Endothelial cell (in vitro differentiated cells): ENCODE measurements around the gene PGBD1. TPM values are rescaled to one million over a fixed set of nuclear protein-coding genes. Genes with fewer than 3 reads are reported as not detected.
"Not testable (repeated sequence)": the region's sequence is repeated elsewhere in the genome, so short reads cannot be mapped to it uniquely, and the experiment has no call there.

Experiments
- DNase-seq: peaks from one replicate; pipeline ENCODE4 v3.0.0; 2021; ENCODE audit warnings: low spot score
- H3K27ac Mint-ChIP-seq: one replicate; pipeline ENCODE4 v1.8.0; 2021; ENCODE audit warnings: mixed read lengths, inconsistent platforms; ENCODE audit not compliant: unreplicated experiment
- H3K27me3 Mint-ChIP-seq: one replicate; pipeline ENCODE4 v1.8.0; 2021; ENCODE audit warnings: mild to moderate bottlenecking, moderate library complexity, mixed read lengths, inconsistent platforms; ENCODE audit not compliant: unreplicated experiment
- H3K36me3 Mint-ChIP-seq: one replicate; pipeline ENCODE4 v1.8.0; 2021; ENCODE audit warnings: mild to moderate bottlenecking, low read depth, mixed read lengths, inconsistent platforms; ENCODE audit not compliant: unreplicated experiment
- H3K4me1 Mint-ChIP-seq: one replicate; pipeline ENCODE4 v1.8.0; 2021; ENCODE audit warnings: mild to moderate bottlenecking, mixed read lengths, inconsistent platforms; ENCODE audit not compliant: unreplicated experiment
- H3K4me3 Mint-ChIP-seq: one replicate; pipeline ENCODE4 v1.8.0; 2021; ENCODE audit warnings: mild to moderate bottlenecking, mixed read lengths, inconsistent platforms; ENCODE audit not compliant: unreplicated experiment
- H3K9me3 Mint-ChIP-seq: one replicate; pipeline ENCODE4 v1.8.0; 2021; ENCODE audit warnings: mixed read lengths, inconsistent platforms; ENCODE audit not compliant: unreplicated experiment
- total RNA-seq: library from RNA; stranded (reverse); fragmentation: NEBNext Ultra II Directional; extraction: Animal tissue kit (Norgen Biotek cat#: 25700); gene quantifications from one replicate; pipeline ENCODE4 v1.2.1, GENCODE V29; 2021; ENCODE audit not compliant: unreplicated experiment
- TF ChIP-seq, protein P1 (sequence below): fragments of 200-600 bp; sonication (generic); IDR thresholded peaks from one replicate; pipeline ENCODE4 v1.5.0; 2021; ENCODE audit warnings: antibody characterized with exemption; ENCODE audit not compliant: unreplicated experiment

The PGBD1 gene
- total RNA-seq, 1 donor from 2014 or later = 9.7 TPM

GRCh38 chr6:28296520-28297060 lies 15.2 kb downstream of the PGBD1 start:
- no peak overlapping the region for H3K4me3 Mint-ChIP-seq
- peaks cover 4% of the 10 kb centered on the region for H3K36me3 Mint-ChIP-seq
- no peak for DNase-seq
- TF ChIP-seq, protein P1, sequence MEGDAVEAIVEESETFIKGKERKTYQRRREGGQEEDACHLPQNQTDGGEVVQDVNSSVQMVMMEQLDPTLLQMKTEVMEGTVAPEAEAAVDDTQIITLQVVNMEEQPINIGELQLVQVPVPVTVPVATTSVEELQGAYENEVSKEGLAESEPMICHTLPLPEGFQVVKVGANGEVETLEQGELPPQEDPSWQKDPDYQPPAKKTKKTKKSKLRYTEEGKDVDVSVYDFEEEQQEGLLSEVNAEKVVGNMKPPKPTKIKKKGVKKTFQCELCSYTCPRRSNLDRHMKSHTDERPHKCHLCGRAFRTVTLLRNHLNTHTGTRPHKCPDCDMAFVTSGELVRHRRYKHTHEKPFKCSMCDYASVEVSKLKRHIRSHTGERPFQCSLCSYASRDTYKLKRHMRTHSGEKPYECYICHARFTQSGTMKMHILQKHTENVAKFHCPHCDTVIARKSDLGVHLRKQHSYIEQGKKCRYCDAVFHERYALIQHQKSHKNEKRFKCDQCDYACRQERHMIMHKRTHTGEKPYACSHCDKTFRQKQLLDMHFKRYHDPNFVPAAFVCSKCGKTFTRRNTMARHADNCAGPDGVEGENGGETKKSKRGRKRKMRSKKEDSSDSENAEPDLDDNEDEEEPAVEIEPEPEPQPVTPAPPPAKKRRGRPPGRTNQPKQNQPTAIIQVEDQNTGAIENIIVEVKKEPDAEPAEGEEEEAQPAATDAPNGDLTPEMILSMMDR = no peak
- H3K4me1 Mint-ChIP-seq = no peaks in the 10 kb centered on the region
- no peak overlapping the region for H3K27ac Mint-ChIP-seq
- no peaks in the 10 kb centered on the region for H3K27me3 Mint-ChIP-seq
- H3K9me3 Mint-ChIP-seq = no peaks in the 10 kb centered on the region

- Mint-ChIP-seq H3K9me3 (no peaks in the 10 kb centered on the region), H3K36me3 (no peaks in the 10 kb centered on the region), H3K27ac (no peak overlapping the region), H3K4me3 (no peak overlapping the region), H3K4me1 (no peaks in the 10 kb centered on the region), H3K27me3 (no peaks in the 10 kb centered on the region)
- TF ChIP-seq, protein P1 = no peak
- DNase-seq = no peak
These were observed 22.2 kb downstream of the PGBD1 start for GRCh38 chr6:28303570-28303969.

DNA sequence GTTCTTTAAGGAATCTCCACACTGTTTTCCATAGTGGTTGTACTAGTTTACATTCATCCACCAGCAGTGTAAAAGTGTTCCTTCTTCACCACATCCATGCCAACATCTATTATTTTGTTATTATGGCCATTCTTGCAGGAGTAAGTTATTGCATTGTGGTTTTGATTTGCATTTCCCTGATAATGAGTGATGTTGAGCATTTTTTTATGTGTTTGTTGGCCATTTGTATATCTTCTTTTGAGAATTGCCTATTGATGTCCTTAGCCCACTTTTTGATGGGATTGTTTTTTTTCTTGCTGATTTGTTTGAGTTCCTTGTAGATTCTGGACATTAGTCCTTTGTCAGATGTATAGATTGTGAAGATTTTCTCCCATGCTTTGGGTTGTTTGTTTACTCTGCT lies 25.0 kb downstream of the PGBD1 start:
- not testable (repeated sequence) for H3K36me3 Mint-ChIP-seq, H3K4me1 Mint-ChIP-seq, H3K9me3 Mint-ChIP-seq, H3K4me3 Mint-ChIP-seq, H3K27ac Mint-ChIP-seq, H3K27me3 Mint-ChIP-seq, DNase-seq

- TF ChIP-seq, protein P1 = no peak
- no peaks in the 10 kb centered on the region for H3K27me3 Mint-ChIP-seq
- peaks cover 9% of the 10 kb centered on the region for H3K36me3 Mint-ChIP-seq
- no peaks in the 10 kb centered on the region for H3K4me1 Mint-ChIP-seq
- no peak overlapping the region for H3K27ac Mint-ChIP-seq
- H3K9me3 Mint-ChIP-seq = no peaks in the 10 kb centered on the region
- DNase-seq = no peak
- H3K4me3 Mint-ChIP-seq = no peak overlapping the region
These were observed 29.9 kb downstream of the PGBD1 start for GRCh38 chr6:28311139-28311823.

GRCh38 chr6:28312939-28313338 lies 31.6 kb downstream of the PGBD1 start:
- TF ChIP-seq, protein P1 = no peak
- no peak for DNase-seq
- Mint-ChIP-seq H3K4me1 (no peaks in the 10 kb centered on the region), H3K36me3 (peaks cover 9% of the 10 kb centered on the region), H3K9me3 (no peaks in the 10 kb centered on the region), H3K27me3 (no peaks in the 10 kb centered on the region), H3K4me3 (no peak overlapping the region), H3K27ac (no peak overlapping the region)
